ENCODE results near the gene VNN1. TPM values are rescaled to one million over a fixed set of nuclear protein-coding genes. Genes with fewer than 3 reads are reported as not detected.
A peak's percentile ranks its signal among the peaks of the same experiment; 100 is the strongest.

VNN1 gene, protein sequence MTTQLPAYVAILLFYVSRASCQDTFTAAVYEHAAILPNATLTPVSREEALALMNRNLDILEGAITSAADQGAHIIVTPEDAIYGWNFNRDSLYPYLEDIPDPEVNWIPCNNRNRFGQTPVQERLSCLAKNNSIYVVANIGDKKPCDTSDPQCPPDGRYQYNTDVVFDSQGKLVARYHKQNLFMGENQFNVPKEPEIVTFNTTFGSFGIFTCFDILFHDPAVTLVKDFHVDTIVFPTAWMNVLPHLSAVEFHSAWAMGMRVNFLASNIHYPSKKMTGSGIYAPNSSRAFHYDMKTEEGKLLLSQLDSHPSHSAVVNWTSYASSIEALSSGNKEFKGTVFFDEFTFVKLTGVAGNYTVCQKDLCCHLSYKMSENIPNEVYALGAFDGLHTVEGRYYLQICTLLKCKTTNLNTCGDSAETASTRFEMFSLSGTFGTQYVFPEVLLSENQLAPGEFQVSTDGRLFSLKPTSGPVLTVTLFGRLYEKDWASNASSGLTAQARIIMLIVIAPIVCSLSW
- total RNA-seq: not detected
- not detected for polyA plus RNA-seq

DNA sequence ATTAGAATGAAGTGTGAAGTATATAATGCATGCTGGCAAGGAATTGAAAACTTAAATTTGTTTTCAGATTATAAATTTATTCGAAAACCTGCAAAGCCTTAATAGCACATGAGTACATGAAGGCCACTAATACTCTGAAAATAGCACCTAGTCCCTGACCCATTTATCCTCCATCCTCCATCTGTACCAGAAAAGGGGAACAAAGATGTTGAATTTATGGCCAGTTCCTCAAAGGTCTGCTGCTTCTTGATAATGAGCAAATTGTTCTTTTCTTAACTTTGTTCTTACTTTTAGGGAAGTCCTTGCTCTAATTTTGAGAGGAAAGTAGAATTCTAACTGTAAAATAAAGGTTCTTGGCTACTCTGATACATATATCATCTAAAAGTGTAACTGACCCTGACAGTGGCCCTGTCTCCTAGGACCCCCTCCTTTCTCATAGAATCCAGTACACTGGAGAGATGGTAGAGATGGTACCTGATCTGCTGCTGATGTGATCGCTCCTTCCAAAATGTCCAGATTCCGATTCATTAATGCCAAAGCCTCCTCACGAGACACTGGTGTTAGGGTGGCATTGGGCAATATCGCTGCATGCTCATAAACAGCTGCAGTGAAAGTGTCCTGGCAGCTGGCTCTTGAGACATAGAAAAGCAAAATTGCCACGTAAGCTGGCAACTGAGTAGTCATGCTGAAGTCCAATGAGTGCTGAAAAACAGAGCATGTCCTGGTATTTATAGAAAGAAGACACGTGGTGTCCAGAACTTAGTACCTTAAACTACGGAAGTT is at the start of gene VNN1:
TSS of gene VNN1 (minus strand) at position 704 of the 783 bp plus-strand sequence. CDS start at position 684, 20 bp downstream.
- Mint-ChIP-seq H3K4me1 (no peaks in the 10 kb centered on the region), H3K9me3 (peaks cover 0 to 3% (median 0%) of the 10 kb centered on the region in 5 donors), H3K4me3 (no peak within 1 kb of the TSS), H3K27ac (no peak within 1 kb of the TSS), H3K27me3 (peaks cover 3 to 33% of the 10 kb centered on the region in 2 donors), H3K36me3 (no peaks in the 10 kb centered on the region)
- POLR2A ChIA-PET: no interaction called here
- H3K4me3 ChIP-seq (ENCODE audit: low read length): no peak within 1 kb of the TSS
- no peaks in the 10 kb centered on the region for H3K4me1 ChIP-seq (ENCODE audit: insufficient read depth, low read length)
- CTCF ChIA-PET: no interaction called here
- no peaks in the 10 kb centered on the region for H3K27me3 ChIP-seq (ENCODE audit: insufficient read depth, low read length, poor library complexity, severe bottlenecking)
- H3K36me3 ChIP-seq (ENCODE audit: insufficient read depth, low read length): no peaks in the 10 kb centered on the region
- no peaks in the 10 kb centered on the region for H3K9me3 ChIP-seq (ENCODE audit: low read length)
- no peak for DNase-seq
- H3K27ac ChIP-seq (ENCODE audit: low read depth, low read length): no peak within 1 kb of the TSS

DNA sequence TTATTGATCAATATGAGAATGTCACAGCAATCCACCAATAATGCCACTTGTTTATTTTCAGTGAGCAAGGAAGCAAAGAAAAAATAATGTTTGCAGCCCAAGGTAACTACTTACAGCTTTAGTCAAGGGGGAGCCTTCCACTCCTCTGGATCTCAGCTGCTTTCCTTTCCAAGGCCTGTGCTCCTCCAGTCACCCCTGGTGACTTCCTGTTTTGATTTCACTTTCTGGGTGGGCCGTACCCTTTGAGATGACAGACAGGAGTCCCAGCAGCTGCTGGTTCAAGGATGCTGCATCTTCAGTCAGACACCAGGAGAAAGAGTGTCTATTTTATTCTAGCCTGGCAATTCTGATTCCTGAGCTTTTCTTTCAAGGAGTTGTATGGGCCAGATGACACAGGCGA is 49.4 kb upstream of the VNN1 start:
- peaks cover 3 to 26% (median 4%) of the 10 kb centered on the region in 3 donors for H3K36me3 Mint-ChIP-seq
- H3K4me1 Mint-ChIP-seq: peaks cover 40 to 61% (median 53%) of the 10 kb centered on the region in 3 donors
- peak; percentile 18 to 72 (median 55) for DNase-seq
- peak overlapping the region; percentile 80 to 92 (median 85) for H3K4me3 Mint-ChIP-seq
- no peaks in the 10 kb centered on the region for H3K27me3 ChIP-seq (ENCODE audit: insufficient read depth, low read length, poor library complexity, severe bottlenecking)
- H3K9me3 ChIP-seq (ENCODE audit: low read length): no peaks in the 10 kb centered on the region
- H3K36me3 ChIP-seq (ENCODE audit: insufficient read depth, low read length): no peaks in the 10 kb centered on the region
- H3K27ac Mint-ChIP-seq: peak overlapping the region; percentile 34 to 99 (median 86)
- ChIA-PET CTCF (interaction anchor here (0.8 to 2.3 kb wide), 9 partner anchors 11 to 250 kb away, joined by 3 to 19 read pairs (median 3); partner anchors contain the start of genes SLC18B1 and STX7), POLR2A (interaction anchor here (0.5 to 3.7 kb wide), 7 partner anchors 12 to 250 kb away, joined by 3 to 21 read pairs (median 6); partner anchors contain the start of genes RPS12 and STX7)
- H3K4me3 ChIP-seq (ENCODE audit: low read length): peak overlapping the region; percentile 46
- H3K9me3 Mint-ChIP-seq: no peaks in the 10 kb centered on the region
- no peaks in the 10 kb centered on the region for H3K27me3 Mint-ChIP-seq
- H3K27ac ChIP-seq (ENCODE audit: low read depth, low read length): no peak overlapping the region
- H3K4me1 ChIP-seq (ENCODE audit: insufficient read depth, low read length): peaks cover 26% of the 10 kb centered on the region

DNA sequence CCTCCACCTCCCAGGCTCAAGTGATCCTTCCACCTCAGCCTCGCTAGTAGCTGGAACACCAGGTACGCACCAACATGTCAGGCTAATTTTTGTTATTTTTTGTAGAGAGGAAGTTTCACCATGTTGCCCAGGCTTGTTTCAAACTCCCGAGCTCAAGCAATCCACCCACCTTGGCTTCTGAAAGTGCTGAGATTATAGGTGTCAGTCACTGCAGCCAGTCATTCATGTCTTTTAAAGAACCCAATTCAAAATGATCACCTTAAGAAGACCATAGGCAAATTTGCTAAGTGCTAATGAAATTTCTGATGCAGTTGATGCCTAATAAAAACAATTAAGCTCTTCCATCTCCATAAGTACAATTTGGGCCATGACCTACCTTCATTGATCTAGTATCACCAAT is 46.4 kb upstream of the VNN1 start:
- Histone ChIP-seq H3K36me3 (ENCODE audit: insufficient read depth, low read length) (peaks cover 10% of the 10 kb centered on the region), H3K27me3 (ENCODE audit: insufficient read depth, low read length, poor library complexity, severe bottlenecking) (no peaks in the 10 kb centered on the region), H3K27ac (ENCODE audit: low read depth, low read length) (no peak overlapping the region), H3K4me3 (ENCODE audit: low read length) (no peak overlapping the region), H3K9me3 (ENCODE audit: low read length) (no peaks in the 10 kb centered on the region), H3K4me1 (ENCODE audit: insufficient read depth, low read length) (peaks cover 26% of the 10 kb centered on the region)
- no peak for DNase-seq
- Mint-ChIP-seq H3K27me3 (no peaks in the 10 kb centered on the region), H3K4me1 (peaks cover 40 to 65% (median 53%) of the 10 kb centered on the region in 3 donors), H3K4me3 (peak overlapping the region in 2 of 7 donors; percentile 14 to 15), H3K36me3 (peaks cover 0 to 32% (median 7%) of the 10 kb centered on the region in 3 donors), H3K27ac (no peak overlapping the region), H3K9me3 (no peaks in the 10 kb centered on the region)
- ChIA-PET POLR2A (no interaction called here), CTCF (no interaction called here)

DNA sequence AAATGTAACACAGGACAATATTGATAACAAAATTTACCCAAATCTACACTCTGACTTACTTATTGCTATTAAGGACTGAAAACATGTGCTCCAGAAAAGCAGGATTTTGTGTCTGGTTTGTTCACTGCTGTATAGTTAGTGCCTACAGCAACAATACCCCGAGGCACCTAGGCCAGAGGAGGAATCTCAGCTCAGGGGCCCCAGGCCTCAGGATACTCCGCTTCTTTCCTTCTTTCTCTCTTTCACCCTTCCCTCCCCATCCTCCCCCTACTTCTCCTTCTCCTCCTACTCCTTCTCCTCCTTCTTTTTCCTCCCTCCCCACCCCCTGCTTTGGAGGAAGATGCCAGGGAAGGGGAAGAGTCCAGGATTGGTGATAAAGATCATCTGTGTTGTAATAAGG is 44.8 kb upstream of the VNN1 start:
- Mint-ChIP-seq H3K9me3 (no peaks in the 10 kb centered on the region), H3K27ac (peak overlapping the region in 1 of 8 donors; percentile 75), H3K4me3 (no peak overlapping the region), H3K4me1 (peaks cover 33 to 52% (median 44%) of the 10 kb centered on the region in 3 donors), H3K36me3 (peaks cover 0 to 41% (median 9%) of the 10 kb centered on the region in 3 donors), H3K27me3 (no peaks in the 10 kb centered on the region)
- no peaks in the 10 kb centered on the region for H3K9me3 ChIP-seq (ENCODE audit: low read length)
- H3K27ac ChIP-seq (ENCODE audit: low read depth, low read length): no peak overlapping the region
- POLR2A ChIA-PET: no interaction called here
- H3K4me3 ChIP-seq (ENCODE audit: low read length): no peak overlapping the region
- H3K4me1 ChIP-seq (ENCODE audit: insufficient read depth, low read length): peaks cover 23% of the 10 kb centered on the region
- H3K27me3 ChIP-seq (ENCODE audit: insufficient read depth, low read length, poor library complexity, severe bottlenecking): no peaks in the 10 kb centered on the region
- H3K36me3 ChIP-seq (ENCODE audit: insufficient read depth, low read length): peaks cover 10% of the 10 kb centered on the region
- DNase-seq: no peak
- CTCF ChIA-PET: no interaction called here

DNA sequence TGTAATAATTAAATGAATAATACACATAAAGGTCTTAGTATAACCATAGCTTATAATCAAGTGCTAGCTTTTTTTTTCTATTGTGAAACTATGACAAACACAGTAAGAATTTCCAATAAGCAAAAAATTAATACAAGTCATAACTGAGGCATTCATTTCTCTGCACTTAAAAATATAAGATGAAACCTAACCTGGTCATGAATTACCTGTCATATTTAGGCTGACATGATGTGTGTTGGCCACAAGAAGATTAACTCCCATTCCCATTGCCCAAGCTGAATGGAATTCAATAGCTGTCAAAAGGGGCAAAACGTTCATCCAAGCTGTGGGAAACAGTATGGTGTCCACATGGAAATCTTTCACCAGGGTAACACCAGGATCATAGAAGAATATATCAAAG is 38.4 kb upstream of the VNN1 start:
- no peaks in the 10 kb centered on the region for H3K9me3 ChIP-seq (ENCODE audit: low read length)
- peaks cover 7% of the 10 kb centered on the region for H3K4me1 ChIP-seq (ENCODE audit: insufficient read depth, low read length)
- H3K27me3 ChIP-seq (ENCODE audit: insufficient read depth, low read length, poor library complexity, severe bottlenecking): no peaks in the 10 kb centered on the region
- H3K9me3 Mint-ChIP-seq: no peaks in the 10 kb centered on the region
- CTCF ChIA-PET: interaction anchor here (1.7 kb wide), 1 partner anchor 11 kb away, joined by 3 read pairs; no protein-coding TSS in a partner anchor
- no peaks in the 10 kb centered on the region for H3K27me3 Mint-ChIP-seq
- no peak overlapping the region for H3K27ac Mint-ChIP-seq
- POLR2A ChIA-PET: no interaction called here
- peaks cover 32 to 52% (median 51%) of the 10 kb centered on the region in 3 donors for H3K4me1 Mint-ChIP-seq
- peaks cover 7 to 52% (median 20%) of the 10 kb centered on the region in 3 donors for H3K36me3 Mint-ChIP-seq
- peaks cover 12% of the 10 kb centered on the region for H3K36me3 ChIP-seq (ENCODE audit: insufficient read depth, low read length)
- no peak overlapping the region for H3K27ac ChIP-seq (ENCODE audit: low read depth, low read length)
- no peak overlapping the region for H3K4me3 ChIP-seq (ENCODE audit: low read length)
- no peak for DNase-seq
- H3K4me3 Mint-ChIP-seq: no peak overlapping the region

DNA sequence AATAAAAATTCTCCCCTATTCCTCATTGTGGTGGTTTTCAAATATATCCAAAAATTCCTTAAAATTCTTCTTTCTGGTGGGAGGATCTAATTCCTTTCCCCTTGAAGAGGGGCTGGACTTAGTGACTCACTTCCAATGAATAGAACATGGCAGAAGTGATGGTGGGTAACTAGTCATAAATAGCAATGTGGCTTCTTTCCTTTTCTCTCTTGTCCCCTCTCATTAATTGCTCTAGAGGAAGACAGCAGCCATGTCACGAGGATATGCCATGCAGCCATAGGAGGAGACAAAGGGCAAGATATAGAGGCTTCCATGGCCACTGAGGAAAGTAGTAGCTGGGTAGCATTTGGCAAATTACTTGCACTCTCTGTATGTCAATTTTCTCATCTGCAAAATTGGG is 38.0 kb upstream of the VNN1 start:
- ChIA-PET CTCF (interaction anchor here (1.7 kb wide), 1 partner anchor 12 kb away, joined by 3 read pairs; no protein-coding TSS in a partner anchor), POLR2A (no interaction called here)
- Histone ChIP-seq H3K4me1 (ENCODE audit: insufficient read depth, low read length) (peaks cover 7% of the 10 kb centered on the region), H3K9me3 (ENCODE audit: low read length) (no peaks in the 10 kb centered on the region), H3K27me3 (ENCODE audit: insufficient read depth, low read length, poor library complexity, severe bottlenecking) (no peaks in the 10 kb centered on the region), H3K4me3 (ENCODE audit: low read length) (no peak overlapping the region), H3K36me3 (ENCODE audit: insufficient read depth, low read length) (peaks cover 11% of the 10 kb centered on the region), H3K27ac (ENCODE audit: low read depth, low read length) (no peak overlapping the region)
- DNase-seq: no peak
- peaks cover 32 to 55% (median 51%) of the 10 kb centered on the region in 3 donors for H3K4me1 Mint-ChIP-seq
- no peaks in the 10 kb centered on the region for H3K9me3 Mint-ChIP-seq
- H3K27ac Mint-ChIP-seq: peak overlapping the region in 3 of 8 donors; percentile 2 to 80 (median 25)
- peak overlapping the region in 1 of 7 donors; percentile 31 for H3K4me3 Mint-ChIP-seq
- no peaks in the 10 kb centered on the region for H3K27me3 Mint-ChIP-seq
- peaks cover 9 to 56% (median 23%) of the 10 kb centered on the region in 3 donors for H3K36me3 Mint-ChIP-seq

DNA sequence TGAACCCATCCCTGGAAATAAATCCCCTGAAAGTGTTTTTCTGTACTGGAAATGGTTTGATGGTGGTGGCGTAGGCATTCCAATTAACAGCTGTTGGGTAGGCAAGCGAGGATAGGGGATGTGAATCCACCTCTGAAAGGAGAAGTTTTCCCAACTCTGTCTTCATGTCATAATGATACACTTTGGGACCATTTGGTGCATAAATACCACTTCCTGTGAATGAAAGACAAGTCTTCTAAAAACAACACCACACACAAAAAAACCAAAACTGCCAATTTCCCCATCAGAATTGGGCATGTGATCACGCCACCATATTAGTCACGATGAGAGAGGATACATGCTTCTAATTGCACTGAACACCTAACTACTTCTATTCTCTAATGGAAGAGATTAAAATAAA is 37.5 kb upstream of the VNN1 start:
- ChIA-PET POLR2A (interaction anchor here (1.0 to 1.2 kb wide), 2 partner anchors 12 to 47 kb away, joined by 3 to 9 read pairs; partner anchors contain the start of gene SLC18B1), CTCF (interaction anchor here (1.0 kb wide), 1 partner anchor 11 kb away, joined by 3 read pairs; no protein-coding TSS in a partner anchor)
- Histone ChIP-seq H3K27me3 (ENCODE audit: insufficient read depth, low read length, poor library complexity, severe bottlenecking) (no peaks in the 10 kb centered on the region), H3K27ac (ENCODE audit: low read depth, low read length) (no peak overlapping the region), H3K9me3 (ENCODE audit: low read length) (no peaks in the 10 kb centered on the region), H3K4me3 (ENCODE audit: low read length) (no peak overlapping the region), H3K4me1 (ENCODE audit: insufficient read depth, low read length) (peaks cover 7% of the 10 kb centered on the region), H3K36me3 (ENCODE audit: insufficient read depth, low read length) (peaks cover 9% of the 10 kb centered on the region)
- peak overlapping the region in 6 of 7 donors; percentile 25 to 82 (median 56) for H3K4me3 Mint-ChIP-seq
- DNase-seq: no peak
- no peaks in the 10 kb centered on the region for H3K27me3 Mint-ChIP-seq
- peak overlapping the region in 6 of 8 donors; percentile 42 to 82 (median 58) for H3K27ac Mint-ChIP-seq
- peaks cover 12 to 61% (median 26%) of the 10 kb centered on the region in 3 donors for H3K36me3 Mint-ChIP-seq
- peaks cover 32 to 59% (median 51%) of the 10 kb centered on the region in 3 donors for H3K4me1 Mint-ChIP-seq
- no peaks in the 10 kb centered on the region for H3K9me3 Mint-ChIP-seq

Data from CD8-positive, alpha-beta memory T cell (primary cell).